Activated gamma-delta T cell treated with anti-CD3 and anti-CD28 coated beads, Interleukin-2, amount 50 U/mL, for 16 hours (primary cell): ENCODE results near the gene PSENEN.

Experiments used
- DNase-seq: peaks from one replicate; pipeline ENCODE4 v3.0.0-alpha.2; 2020; ENCODE audit warnings: low read depth

The PSENEN gene

DNA sequence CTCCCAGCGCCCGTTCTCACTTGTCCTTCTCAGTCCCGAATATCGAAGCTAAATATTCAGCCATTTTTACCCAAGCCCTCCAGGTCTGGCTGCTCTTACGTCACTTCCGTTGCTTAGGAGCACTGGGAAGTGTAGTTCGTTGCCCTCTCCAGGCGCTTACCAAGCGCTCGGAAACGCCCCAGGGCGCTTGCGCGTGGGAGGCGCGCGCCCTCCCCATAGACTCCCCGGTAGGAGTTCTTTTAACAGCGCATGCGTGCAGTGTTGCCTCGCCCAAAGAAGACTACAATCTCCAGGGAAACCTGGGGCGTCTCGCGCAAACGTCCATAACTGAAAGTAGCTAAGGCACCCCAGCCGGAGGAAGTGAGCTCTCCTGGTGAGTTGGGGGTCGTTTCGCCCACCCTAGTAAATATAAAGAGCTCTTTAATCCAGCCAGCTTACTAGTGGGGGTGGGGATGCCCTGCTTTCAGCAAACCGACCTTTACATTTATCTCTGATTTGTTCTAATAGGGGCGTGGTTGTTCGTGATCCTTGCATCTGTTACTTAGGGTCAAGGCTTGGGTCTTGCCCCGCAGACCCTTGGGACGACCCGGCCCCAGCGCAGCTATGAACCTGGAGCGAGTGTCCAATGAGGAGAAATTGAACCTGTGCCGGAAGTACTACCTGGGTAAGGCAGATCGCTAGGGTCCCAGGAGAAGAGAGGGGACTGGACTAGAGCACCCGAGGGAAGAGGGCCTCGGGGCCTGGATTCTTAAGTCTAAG lies at the start of gene PSENEN, which contains the start of gene U2AF1L4:
TSS of gene PSENEN (plus strand) at position 324 of the 759 bp plus-strand sequence. CDS start at position 604, 280 bp downstream.
TSS of gene U2AF1L4 (minus strand) at position 91 of the 759 bp plus-strand sequence. CDS start at position 64, 27 bp downstream.
- DNase-seq: peak; percentile 93

DNA sequence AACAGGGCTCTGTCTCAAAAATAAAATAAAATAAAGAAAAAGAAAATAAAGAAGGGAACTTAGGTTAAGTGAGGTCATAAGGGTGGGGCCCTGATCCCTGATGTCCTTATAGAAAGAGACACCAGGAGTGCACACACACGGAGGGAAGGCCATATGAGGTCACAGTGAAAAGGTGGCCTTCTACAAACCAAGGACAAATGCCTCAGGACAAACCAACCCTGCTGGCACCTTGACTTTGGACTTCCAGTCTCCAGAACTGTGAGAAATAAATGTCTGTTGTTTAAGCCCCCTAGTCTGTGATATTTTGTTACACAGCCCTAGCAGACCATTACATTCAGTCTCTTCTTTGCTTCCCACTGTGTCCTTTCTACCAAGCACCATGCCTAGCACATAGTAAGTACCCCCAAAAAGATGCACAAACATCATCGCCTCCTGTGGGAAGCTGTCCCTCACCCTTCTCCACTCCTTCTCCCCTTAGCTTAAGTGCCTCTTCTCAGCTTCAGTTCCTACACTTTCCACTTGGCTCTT lies 49.5 kb upstream of the PSENEN start:
- DNase-seq: no peak

DNA sequence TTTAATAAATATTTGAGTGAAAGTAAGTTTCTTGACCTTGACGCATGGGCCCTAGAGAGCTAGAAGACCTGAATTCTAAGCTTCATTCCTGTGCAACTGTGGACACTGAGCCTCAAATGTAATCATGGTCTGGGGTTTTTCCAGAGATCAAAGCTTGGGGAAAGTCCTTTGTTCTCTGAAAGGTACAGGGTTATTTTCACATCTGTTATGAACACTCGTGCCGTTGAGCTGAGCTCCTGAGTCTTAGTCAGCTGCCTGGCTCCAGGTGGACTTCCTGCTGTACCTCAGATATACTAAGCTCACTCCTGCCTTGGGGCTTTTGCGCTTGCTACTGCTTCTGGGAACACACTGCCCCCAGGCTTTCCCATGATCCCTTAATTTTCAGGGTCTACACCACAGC lies 48.6 kb upstream of the PSENEN start:
- DNase-seq: no peak

GRCh38 chr19:35702223-35703012 lies 43.0 kb upstream of the PSENEN start:
- DNase-seq: peak; percentile 84

DNA sequence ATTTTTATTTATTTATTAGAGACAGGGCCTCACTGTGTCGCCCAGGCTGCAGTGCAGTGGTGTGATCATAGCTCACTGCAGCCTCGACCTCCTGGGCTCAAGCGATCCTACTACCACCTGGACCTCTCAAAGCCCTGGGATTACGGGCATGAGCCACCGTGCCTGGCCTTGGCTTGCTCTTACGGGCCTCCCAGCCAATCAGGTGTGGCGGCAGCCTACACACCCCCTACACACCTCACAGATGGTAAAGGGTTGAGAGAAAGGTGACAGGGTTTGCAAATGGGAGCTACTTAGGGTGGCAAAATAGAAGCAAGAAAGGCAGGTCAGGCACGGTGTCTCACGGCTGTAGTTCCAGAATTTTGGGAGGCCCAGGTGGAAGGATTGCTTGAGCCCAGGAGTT lies 42.1 kb upstream of the PSENEN start:
- no peak for DNase-seq

GRCh38 chr19:35704218-35704617 lies 41.2 kb upstream of the PSENEN start, which contains the start of gene ZBTB32:
Gene ZBTB32, plus strand, starts transcription at chr19:35704558. Its CDS starts 10,069 bp downstream, at chr19:35714627.
- no peak for DNase-seq

DNA sequence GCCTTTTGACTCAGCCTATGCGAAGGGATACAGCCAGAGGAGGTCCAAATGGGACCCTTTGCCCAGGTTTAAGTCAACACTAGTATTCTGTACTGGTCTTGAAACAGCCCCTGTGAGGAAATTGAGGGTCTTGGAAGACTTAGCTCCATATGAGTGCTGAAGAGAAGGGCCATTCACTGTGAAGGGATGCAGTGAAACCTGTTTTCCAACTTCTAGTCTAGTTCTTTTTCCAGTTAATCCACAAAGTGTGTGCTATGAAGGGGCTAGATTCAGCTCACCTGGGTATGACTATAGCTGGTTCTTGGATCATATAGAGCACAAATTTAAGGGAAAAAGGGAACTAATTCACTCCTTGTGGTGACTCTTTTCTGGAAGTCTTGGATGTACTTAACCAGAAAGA lies 37.1 kb upstream of the PSENEN start:
- DNase-seq: no peak

GRCh38 chr19:35710784-35711723 lies 34.4 kb upstream of the PSENEN start:
- peak; percentile 47 for DNase-seq

GRCh38 chr19:35712567-35713505 lies 32.6 kb upstream of the PSENEN start:
- no peak for DNase-seq

DNA sequence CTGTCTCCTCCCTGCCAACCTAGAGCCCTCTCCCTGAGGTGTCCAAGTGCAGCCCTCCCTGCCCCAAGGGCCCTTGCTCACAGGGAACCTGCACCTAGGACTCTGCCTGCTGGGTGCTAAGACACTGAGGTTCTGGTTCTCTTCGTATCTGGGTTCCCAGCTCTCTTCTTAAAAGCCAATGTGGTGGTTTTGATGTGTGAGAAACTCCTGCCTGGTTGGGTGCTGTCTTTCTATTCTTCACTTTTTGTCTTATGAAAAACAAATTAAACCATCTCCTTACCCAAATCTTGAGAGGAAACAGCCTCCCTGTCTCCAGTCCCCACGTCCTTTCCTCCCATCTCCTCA lies 32.0 kb upstream of the PSENEN start:
- DNase-seq: no peak

- DNase-seq: no peak
Measured at GRCh38 chr19:35713904-35714495, 31.5 kb upstream of the PSENEN start.

GRCh38 chr19:35714601-35715354 lies 30.7 kb upstream of the PSENEN start:
- DNase-seq: no peak

GRCh38 chr19:35715355-35715809 lies 30.1 kb upstream of the PSENEN start:
- no peak for DNase-seq

DNA sequence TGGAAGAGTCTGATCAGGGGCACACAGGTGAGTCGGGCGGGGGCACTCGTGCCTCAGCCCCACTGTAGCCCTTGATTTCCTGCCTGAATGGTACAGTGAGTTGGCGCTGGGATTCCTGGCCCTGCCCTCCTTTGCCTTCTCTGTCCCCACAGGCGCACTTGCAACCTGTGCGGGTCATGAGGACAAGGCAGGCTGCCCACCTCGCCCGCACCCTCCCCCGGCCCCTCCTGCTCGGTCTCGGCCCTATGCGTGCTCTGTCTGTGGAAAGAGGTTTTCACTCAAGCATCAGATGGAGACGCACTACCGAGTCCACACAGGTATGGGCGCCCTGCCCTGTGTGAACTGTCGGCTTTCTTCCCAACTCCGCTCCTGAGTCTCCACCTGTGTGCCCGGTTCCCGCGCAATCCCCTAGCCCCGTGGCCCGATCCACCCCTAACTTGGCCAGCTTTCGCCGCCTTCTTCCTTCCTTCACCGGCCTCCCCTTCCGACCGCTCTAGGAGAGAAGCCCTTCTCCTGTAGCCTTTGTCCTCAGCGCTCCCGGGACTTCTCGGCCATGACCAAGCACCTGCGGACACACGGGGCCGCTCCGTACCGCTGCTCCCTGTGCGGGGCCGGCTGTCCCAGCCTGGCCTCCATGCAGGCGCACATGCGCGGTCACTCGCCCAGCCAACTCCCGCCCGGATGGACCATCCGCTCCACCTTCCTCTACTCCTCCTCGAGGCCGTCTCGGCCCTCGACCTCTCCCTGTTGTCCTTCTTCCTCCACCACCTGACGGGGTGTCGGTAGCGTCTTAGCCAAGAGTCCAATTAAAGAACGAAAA lies 29.3 kb upstream of the PSENEN start:
- no peak for DNase-seq

DNA sequence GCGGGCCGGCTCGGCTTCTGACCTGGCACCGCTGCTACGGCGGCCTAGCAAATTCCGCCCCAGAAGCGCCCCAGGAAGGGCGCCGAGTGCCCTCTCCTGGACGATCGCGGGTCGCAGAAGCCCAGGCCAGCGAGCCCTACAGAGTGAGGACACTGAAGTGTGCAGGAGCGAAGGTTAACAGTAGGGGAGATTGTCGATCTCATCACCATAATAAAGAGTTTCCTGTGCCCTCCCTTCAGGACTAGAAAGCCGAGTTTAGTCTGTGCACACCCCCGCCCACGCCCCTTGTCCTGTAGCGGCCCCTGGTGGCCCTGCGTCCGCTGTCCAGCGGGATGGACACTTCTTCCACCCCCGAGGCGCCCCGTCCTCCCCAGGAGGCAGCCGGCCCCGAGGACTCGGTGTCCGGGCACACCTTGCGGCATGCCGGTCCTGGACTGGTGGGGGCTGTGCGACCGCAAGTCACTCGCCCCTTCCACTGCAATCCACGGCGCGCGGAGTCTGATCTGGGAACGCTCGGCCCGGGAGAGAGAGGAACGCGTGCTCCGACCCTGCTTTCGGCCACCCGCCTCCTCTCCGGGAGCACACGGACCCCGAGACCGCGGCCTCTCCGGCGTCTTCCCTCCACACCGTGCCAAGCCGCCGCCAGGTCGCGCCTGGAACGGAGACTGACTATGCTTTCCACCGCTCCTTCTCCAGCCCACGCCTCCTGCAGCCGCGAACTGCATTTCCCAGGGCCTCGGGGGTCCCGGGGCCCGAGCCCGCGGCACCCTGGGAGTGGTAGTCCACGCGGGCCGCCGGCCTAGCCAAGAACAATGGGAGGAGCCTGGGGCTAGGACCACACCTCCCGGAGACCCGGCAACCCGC lies 28.4 kb upstream of the PSENEN start:
- DNase-seq: peak; percentile 94

DNA sequence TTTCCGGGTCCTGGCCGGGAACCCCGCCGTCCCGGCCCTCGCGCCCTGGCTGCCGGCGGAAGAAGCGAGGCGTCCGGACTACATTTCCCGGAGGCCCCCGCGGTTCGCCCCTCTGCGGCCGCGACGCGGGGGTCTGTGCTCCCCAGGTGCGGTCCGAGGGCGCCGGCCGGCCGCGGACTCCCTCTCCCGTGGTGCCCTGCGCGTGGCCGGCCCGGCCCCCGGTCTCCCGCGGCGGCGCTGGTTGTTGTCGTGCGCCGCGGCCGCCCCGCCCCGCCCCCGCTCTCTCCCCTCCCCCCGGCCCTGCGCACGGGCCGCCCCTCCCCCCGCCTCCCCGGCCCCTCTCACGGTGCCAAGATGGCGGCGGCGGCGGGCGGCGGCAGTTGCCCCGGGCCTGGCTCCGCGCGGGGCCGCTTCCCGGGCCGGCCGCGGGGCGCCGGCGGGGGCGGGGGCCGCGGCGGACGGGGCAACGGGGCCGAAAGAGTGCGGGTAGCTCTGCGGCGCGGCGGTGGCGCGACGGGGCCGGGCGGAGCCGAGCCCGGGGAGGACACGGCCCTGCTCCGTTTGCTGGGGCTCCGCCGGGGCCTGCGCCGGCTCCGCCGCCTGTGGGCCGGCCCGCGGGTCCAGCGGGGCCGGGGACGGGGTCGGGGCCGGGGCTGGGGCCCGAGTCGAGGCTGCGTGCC lies 27.6 kb upstream of the PSENEN start, which contains the start of gene KMT2B:
TSS of gene KMT2B (plus strand) at position 339 of the 680 bp plus-strand sequence. CDS start at position 355, 16 bp downstream.
- DNase-seq: no peak
